Neural progenitor cell (in vitro differentiated cells): Measurements from ENCODE around the gene GNB5.

Experiments used
- CTCF ChIP-seq: fragments of 200-600 bp; sonication (generic); IDR thresholded peaks from 2 replicates; pipeline ENCODE4 v1.5.1; 2017; ENCODE audit warnings: antibody characterized with exemption, mild to moderate bottlenecking
- EZH2 ChIP-seq: fragments of 200-600 bp; sonication (generic); IDR thresholded peaks from 2 replicates; pipeline ENCODE4 v1.6.1; 2017; ENCODE audit warnings: antibody characterized with exemption, mild to moderate bottlenecking, moderate library complexity
- EZH2phosphoT487 ChIP-seq: fragments of 200-600 bp; sonication (generic); IDR thresholded peaks from 2 replicates; pipeline ENCODE4 v1.6.1; 2017; ENCODE audit warnings: antibody characterized with exemption

GRCh38 chr15:52233405-52233804 lies 42.2 kb upstream of the GNB5 start:
- TF ChIP-seq CTCF (no peak), EZH2 (no peak), EZH2phosphoT487 (no peak)
